H9 (cell line): ENCODE measurements around the gene CAMK2G. TPM values are rescaled to one million over a fixed set of nuclear protein-coding genes. Genes with fewer than 3 reads are reported as not detected.
A peak's percentile ranks its signal among the peaks of the same experiment; 100 is the strongest.

ENCODE experiments used
- DNase-seq: peaks from one replicate; pipeline ENCODE4 v3.0.0-alpha.2; 2017
- H2AFZ ChIP-seq: one replicate; pipeline ENCODE4 v1.6.1; 2013; ENCODE audit warnings: mild to moderate bottlenecking, low read length, control low read depth, moderate library complexity
- H2AK5ac ChIP-seq: 2 replicates; pipeline ENCODE4 v1.6.1; 2013; ENCODE audit warnings: low read length, control low read depth, mixed read lengths; ENCODE audit not compliant: insufficient read length
- H2BK120ac ChIP-seq: one replicate; pipeline ENCODE4 v1.6.1; 2013; ENCODE audit warnings: low read depth, mild to moderate bottlenecking, low read length, control low read depth, inconsistent platforms; ENCODE audit not compliant: poor library complexity, severe bottlenecking
- H2BK12ac ChIP-seq: 2 replicates; pipeline ENCODE4 v1.6.1; 2013; ENCODE audit warnings: low read length, control low read depth, mixed read lengths, low read depth; ENCODE audit not compliant: insufficient read length
- H2BK15ac ChIP-seq: 2 replicates; pipeline ENCODE4 v1.6.1; 2013; ENCODE audit warnings: low read depth, low read length, control low read depth
- H2BK20ac ChIP-seq: one replicate; pipeline ENCODE4 v1.6.1; 2013; ENCODE audit warnings: low read depth, mild to moderate bottlenecking, low read length, control low read depth, inconsistent platforms; ENCODE audit not compliant: poor library complexity, severe bottlenecking
- H2BK5ac ChIP-seq: 2 replicates; pipeline ENCODE4 v1.6.1; 2013; ENCODE audit warnings: low read length, control low read depth, mixed read lengths; ENCODE audit not compliant: insufficient read length
- H3K14ac ChIP-seq: 2 replicates; pipeline ENCODE4 v1.6.1; 2013; ENCODE audit warnings: low read length, control low read depth; ENCODE audit not compliant: insufficient read depth
- H3K18ac ChIP-seq: 2 replicates; pipeline ENCODE4 v1.6.1; 2013; ENCODE audit warnings: low read depth, mild to moderate bottlenecking, mixed read lengths, low read length, control low read depth; ENCODE audit not compliant: insufficient read length
- H3K23ac ChIP-seq: 2 replicates; pipeline ENCODE4 v1.6.1; 2013; ENCODE audit warnings: low read length, control low read depth, mixed read lengths, low read depth; ENCODE audit not compliant: insufficient read length
- H3K23me2 ChIP-seq: 2 replicates; pipeline ENCODE4 v1.6.1; 2013; ENCODE audit warnings: low read depth, mild to moderate bottlenecking, mixed read lengths, low read length, control low read depth; ENCODE audit not compliant: insufficient read length, poor library complexity, severe bottlenecking
- H3K27ac ChIP-seq: 2 replicates; pipeline ENCODE4 v1.5.1; 2013; ENCODE audit warnings: low read length, control low read depth, mixed read lengths, low read depth; ENCODE audit not compliant: insufficient read length
- H3K27me3 ChIP-seq: 2 replicates; pipeline ENCODE4 v1.6.1; 2013; ENCODE audit warnings: low read length, control low read depth, inconsistent platforms; ENCODE audit not compliant: insufficient read depth
- H3K4ac ChIP-seq: 2 replicates; pipeline ENCODE4 v1.6.1; 2013; ENCODE audit warnings: low read depth, mild to moderate bottlenecking, control low read depth, inconsistent platforms, low read length, moderate library complexity
- H3K4me1 ChIP-seq: 2 replicates; pipeline ENCODE4 v1.6.1; 2013; ENCODE audit warnings: low read length, control low read depth, inconsistent platforms; ENCODE audit not compliant: insufficient read depth
- H3K4me2 ChIP-seq: 2 replicates; pipeline ENCODE4 v1.6.1; 2013; ENCODE audit warnings: low read length, control low read depth, mixed read lengths; ENCODE audit not compliant: insufficient read length, insufficient read depth
- H3K56ac ChIP-seq: 2 replicates; pipeline ENCODE4 v1.6.1; 2013; ENCODE audit warnings: low read depth, mild to moderate bottlenecking, mixed read lengths, low read length, control low read depth; ENCODE audit not compliant: insufficient read length
- H3K79me1 ChIP-seq: 2 replicates; pipeline ENCODE4 v1.6.1; 2013; ENCODE audit warnings: low read depth, mild to moderate bottlenecking, moderate library complexity, low read length, control low read depth, inconsistent platforms; ENCODE audit not compliant: insufficient read depth, poor library complexity, severe bottlenecking
- H3K79me2 ChIP-seq: 2 replicates; pipeline ENCODE4 v1.6.1; 2013; ENCODE audit warnings: low read length, control low read depth, inconsistent platforms; ENCODE audit not compliant: insufficient read depth
- H3K9ac ChIP-seq: 2 replicates; pipeline ENCODE4 v1.6.1; 2013; ENCODE audit warnings: low read length, control low read depth, mixed read lengths; ENCODE audit not compliant: insufficient read length; ENCODE audit errors: extremely low read depth
- H3K9me3 ChIP-seq: one replicate; pipeline ENCODE4 v1.6.1; 2013; ENCODE audit warnings: low read depth, low read length, inconsistent platforms; ENCODE audit not compliant: control insufficient read depth
- H3T11ph ChIP-seq: one replicate; pipeline ENCODE4 v1.6.1; 2013; ENCODE audit warnings: mild to moderate bottlenecking, low read length, control low read depth, inconsistent platforms
- H4K20me1 ChIP-seq: one replicate; pipeline ENCODE4 v1.6.1; 2013; ENCODE audit not compliant: control insufficient read depth, insufficient read length, insufficient read depth
- H4K5ac ChIP-seq: 2 replicates; pipeline ENCODE4 v1.6.1; 2013; ENCODE audit warnings: low read depth, mild to moderate bottlenecking, mixed read lengths, low read length, control low read depth; ENCODE audit not compliant: insufficient read length
- H4K8ac ChIP-seq: replicated peaks from 2 replicates; pipeline ENCODE4 v1.6.1; 2013; ENCODE audit warnings: low read length, control low read depth, mixed read lengths, low read depth; ENCODE audit not compliant: insufficient read length
- H4K91ac ChIP-seq: 2 replicates; pipeline ENCODE4 v1.6.1; 2013; ENCODE audit warnings: low read depth, mild to moderate bottlenecking, moderate library complexity, mixed read lengths, low read length, control low read depth; ENCODE audit not compliant: insufficient read length
- H3K27ac Mint-ChIP-seq, 3 experiments: 2 replicates in 2 of 3; 3 replicates in 1 of 3; pipeline ENCODE4 v1.8.0; 2020 to 2021; ENCODE audit warnings: mixed read lengths in 3 of 3, mild to moderate bottlenecking in 1 of 3, moderate library complexity in 1 of 3
- H3K27me3 Mint-ChIP-seq: 2 replicates; pipeline ENCODE4 v1.8.0; 2021; ENCODE audit warnings: low read depth, mild to moderate bottlenecking, moderate library complexity, mixed read lengths
- H3K36me3 Mint-ChIP-seq, 3 experiments: 2 replicates in 2 of 3; 3 replicates in 1 of 3; pipeline ENCODE4 v1.8.0; 2020 to 2021; ENCODE audit warnings: low read depth in 3 of 3, mixed read lengths in 3 of 3; ENCODE audit not compliant: insufficient read depth in 1 of 3
- H3K4me1 Mint-ChIP-seq, 2 experiments: 2 replicates each; pipeline ENCODE4 v1.8.0; 2020; ENCODE audit warnings: mixed read lengths in 2 of 2
- H3K4me3 Mint-ChIP-seq, 2 experiments: 2 replicates in 1 of 2; 3 replicates in 1 of 2; pipeline ENCODE4 v1.8.0; 2020 to 2021; ENCODE audit warnings: mild to moderate bottlenecking in 2 of 2, mixed read lengths in 2 of 2, moderate library complexity in 1 of 2
- H3K9me3 Mint-ChIP-seq, 2 experiments: 2 replicates in 1 of 2; 3 replicates in 1 of 2; pipeline ENCODE4 v1.8.0; 2020; ENCODE audit warnings: mild to moderate bottlenecking in 2 of 2, mixed read lengths in 2 of 2, moderate library complexity in 1 of 2
- WGBS: extraction: QIAGEN DNeasy Blood & Tissue Kit; methylation state at CpG from one replicate; pipeline ENCODE4 v1.1.7; 2013; ENCODE audit warnings: missing lambda C conversion rate, low lambda C conversion rate, mixed read lengths; ENCODE audit not compliant: insufficient read length; ENCODE audit errors: extremely low coverage; 5-methylcytosine and 5-hydroxymethylcytosine counted together
- total RNA-seq: library from RNA; stranded (reverse); gene quantifications from 2 replicates; pipeline ENCODE4 v1.2.1, GENCODE V29; 2021
- TF ChIP-seq, protein P1 (sequence below): fragments of 200-600 bp; sonication (generic); conservative IDR thresholded peaks from 3 replicates; pipeline ENCODE4 v1.8.0; 2021; ENCODE audit warnings: antibody characterized with exemption, mild to moderate bottlenecking

Gene CAMK2G
- total RNA-seq, 1 experiment from 2014 or later: 31.8 TPM

DNA sequence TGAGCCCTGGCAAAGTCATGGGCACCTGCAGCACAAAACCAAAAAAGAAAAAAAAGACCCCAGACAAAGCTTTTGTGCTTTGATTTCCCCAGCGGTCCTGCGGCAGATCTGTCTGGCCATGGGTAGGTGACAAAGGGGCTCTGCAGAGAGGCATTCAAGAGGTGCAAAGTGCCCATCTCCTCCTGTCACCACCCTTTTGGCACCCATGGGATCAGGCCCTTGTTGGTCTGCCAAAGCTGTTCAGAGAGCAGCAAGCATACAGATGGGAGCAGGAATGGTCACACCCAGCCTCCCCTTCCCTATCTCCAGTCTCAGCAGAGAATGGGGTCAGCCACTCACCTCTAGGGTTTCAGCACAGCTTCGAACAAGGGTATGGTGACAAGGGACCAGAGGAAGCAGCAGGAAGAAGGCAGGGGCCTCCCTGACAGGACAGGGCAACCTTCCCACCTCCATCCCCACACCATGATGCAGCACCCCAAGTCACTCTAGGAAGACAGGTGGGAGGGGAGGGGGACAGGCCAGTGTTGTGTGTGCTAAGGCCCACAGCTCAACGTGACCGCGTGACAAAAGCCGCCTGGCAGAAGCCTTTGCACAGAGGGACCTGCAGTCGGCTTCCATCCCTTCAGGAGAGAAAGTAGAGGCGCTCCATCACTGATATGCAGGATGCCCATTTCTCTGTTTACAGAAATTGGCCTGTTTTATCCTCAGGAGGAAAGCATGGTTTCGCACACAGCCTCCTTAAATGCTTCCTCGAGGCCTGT lies 6.3 kb downstream of the CAMK2G start:
- no peak overlapping the region for H4K5ac ChIP-seq
- H3K56ac ChIP-seq: no peak overlapping the region
- H2AK5ac ChIP-seq: no peak overlapping the region
- no peak overlapping the region for H2BK15ac ChIP-seq
- no peak overlapping the region for H3K4ac ChIP-seq
- H3K9me3 ChIP-seq: no peaks in the 10 kb centered on the region
- peaks cover 2% of the 10 kb centered on the region for H4K20me1 ChIP-seq
- H2BK12ac ChIP-seq: no peak overlapping the region
- no peaks in the 10 kb centered on the region for H3K9me3 Mint-ChIP-seq
- no peak overlapping the region for H2BK20ac ChIP-seq
- no peak overlapping the region for H2BK120ac ChIP-seq
- no peak overlapping the region for H4K91ac ChIP-seq
- H3K27me3 ChIP-seq: no peaks in the 10 kb centered on the region
- no peak overlapping the region for H3K23ac ChIP-seq
- no peak overlapping the region for H4K8ac ChIP-seq
- no peak overlapping the region for H2AFZ ChIP-seq
- DNase-seq: no peak
- H3K18ac ChIP-seq: no peak overlapping the region
- peaks cover 2% of the 10 kb centered on the region; the same call in 1 of the 2 replicates for H3K4me1 ChIP-seq
- H3K36me3 Mint-ChIP-seq: peaks cover 29 to 62% (median 34%) of the 10 kb centered on the region in 3 experiments; a peak in 6 of 7 replicates
- no peak overlapping the region for H3K4me2 ChIP-seq
- H3K27ac ChIP-seq: no peak overlapping the region
- H3K79me2 ChIP-seq: no peaks in the 10 kb centered on the region; the same call in 1 of the 2 replicates
- no peaks in the 10 kb centered on the region for H3K23me2 ChIP-seq
- H3K27ac Mint-ChIP-seq: peak overlapping the region in 2 of 3 experiments; percentile 66 to 92; a peak in 2 of 7 replicates
- H3K79me1 ChIP-seq: no peaks in the 10 kb centered on the region
- no peak overlapping the region for H3T11ph ChIP-seq
- WGBS: no CpG with 5 or more reads among the region's 11 CpGs
- TF ChIP-seq, protein P1, sequence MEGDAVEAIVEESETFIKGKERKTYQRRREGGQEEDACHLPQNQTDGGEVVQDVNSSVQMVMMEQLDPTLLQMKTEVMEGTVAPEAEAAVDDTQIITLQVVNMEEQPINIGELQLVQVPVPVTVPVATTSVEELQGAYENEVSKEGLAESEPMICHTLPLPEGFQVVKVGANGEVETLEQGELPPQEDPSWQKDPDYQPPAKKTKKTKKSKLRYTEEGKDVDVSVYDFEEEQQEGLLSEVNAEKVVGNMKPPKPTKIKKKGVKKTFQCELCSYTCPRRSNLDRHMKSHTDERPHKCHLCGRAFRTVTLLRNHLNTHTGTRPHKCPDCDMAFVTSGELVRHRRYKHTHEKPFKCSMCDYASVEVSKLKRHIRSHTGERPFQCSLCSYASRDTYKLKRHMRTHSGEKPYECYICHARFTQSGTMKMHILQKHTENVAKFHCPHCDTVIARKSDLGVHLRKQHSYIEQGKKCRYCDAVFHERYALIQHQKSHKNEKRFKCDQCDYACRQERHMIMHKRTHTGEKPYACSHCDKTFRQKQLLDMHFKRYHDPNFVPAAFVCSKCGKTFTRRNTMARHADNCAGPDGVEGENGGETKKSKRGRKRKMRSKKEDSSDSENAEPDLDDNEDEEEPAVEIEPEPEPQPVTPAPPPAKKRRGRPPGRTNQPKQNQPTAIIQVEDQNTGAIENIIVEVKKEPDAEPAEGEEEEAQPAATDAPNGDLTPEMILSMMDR: no peak
- peak overlapping the region; percentile 19; the same call in 1 of the 2 replicates for H3K14ac ChIP-seq
- no peak overlapping the region; a peak in 1 of 5 replicates for H3K4me3 Mint-ChIP-seq
- H3K27me3 Mint-ChIP-seq: no peaks in the 10 kb centered on the region
- H2BK5ac ChIP-seq: no peak overlapping the region
- peaks cover 24 to 25% of the 10 kb centered on the region in 2 experiments for H3K4me1 Mint-ChIP-seq
- no peak overlapping the region for H3K9ac ChIP-seq
